GM12878 (cell line): ENCODE data around the gene AXDND1. TPM values are rescaled to one million over a fixed set of nuclear protein-coding genes. Genes with fewer than 3 reads are reported as not detected.

ENCODE experiments used
- CBX3 ChIP-seq: fragments of 200-600 bp; sonication (generic); IDR thresholded peaks from 2 replicates; pipeline ENCODE4 v1.6.1; 2016; ENCODE audit warnings: low read depth, borderline replicate concordance
- IKZF1 ChIP-seq: fragments of 450-650 bp; conservative IDR thresholded peaks from 2 replicates; pipeline ENCODE4 v1.6.1; 2017; ENCODE audit warnings: antibody characterized with exemption, mild to moderate bottlenecking
- JUND ChIP-seq: IDR thresholded peaks from 2 replicates; pipeline ENCODE4 v1.6.1; 2012; ENCODE audit warnings: low read depth, mild to moderate bottlenecking, low read length, improper control_type of control experiment, moderate library complexity
- MEF2B ChIP-seq: fragments of 450-650 bp; IDR thresholded peaks from 2 replicates; pipeline ENCODE4 v1.6.1; 2018; ENCODE audit warnings: mild to moderate bottlenecking, moderate library complexity; ENCODE audit not compliant: partially characterized antibody, poor library complexity, severe bottlenecking
- MTA3 ChIP-seq: IDR thresholded peaks from 2 replicates; pipeline ENCODE4 v1.6.1; 2012; ENCODE audit warnings: low read length, inconsistent platforms, borderline replicate concordance
- NFXL1 ChIP-seq: fragments of 450-650 bp; IDR thresholded peaks from 2 replicates; pipeline ENCODE4 v1.6.1; 2017; ENCODE audit warnings: antibody characterized with exemption, mild to moderate bottlenecking, borderline replicate concordance
- POLR2AphosphoS2 ChIP-seq: IDR thresholded peaks from 2 replicates; pipeline ENCODE4 v1.6.1; 2011; ENCODE audit warnings: low read depth, mild to moderate bottlenecking, low read length, improper control_type of control experiment, moderate library complexity
- RB1 ChIP-seq: fragments of 450-650 bp; formaldehyde crosslinking; IDR thresholded peaks from 2 replicates; pipeline ENCODE4 v1.6.1; 2017; ENCODE audit warnings: mild to moderate bottlenecking, borderline replicate concordance
- SUPT20H ChIP-seq: IDR thresholded peaks from 2 replicates; pipeline ENCODE4 v1.6.1; 2011; ENCODE audit warnings: low read depth, mild to moderate bottlenecking, low read length, moderate library complexity, borderline replicate concordance; ENCODE audit not compliant: control insufficient read depth
- SUZ12 ChIP-seq: fragments of 200-600 bp; sonication (generic); IDR thresholded peaks from one replicate; pipeline ENCODE4 v1.6.1; 2018; ENCODE audit warnings: antibody characterized with exemption, mild to moderate bottlenecking; ENCODE audit not compliant: unreplicated experiment
- YY1 ChIP-seq: IDR thresholded peaks from 2 replicates; pipeline ENCODE4 v1.6.1; 2011; ENCODE audit warnings: low read depth, mild to moderate bottlenecking, low read length
- ZBED1 ChIP-seq: IDR thresholded peaks from 2 replicates; pipeline ENCODE4 v1.6.1; 2016; ENCODE audit warnings: borderline replicate concordance
- ZSCAN29 ChIP-seq: fragments of 450-650 bp; IDR thresholded peaks from 2 replicates; pipeline ENCODE4 v1.6.1; 2017; ENCODE audit warnings: mild to moderate bottlenecking, moderate library complexity
- ZZZ3 ChIP-seq: IDR thresholded peaks from 2 replicates; pipeline ENCODE4 v1.6.1; 2011; ENCODE audit warnings: low read depth; ENCODE audit not compliant: control insufficient read depth, insufficient read length
- polyA plus RNA-seq, 11 experiments: library from polyadenylated mRNA; depleted of rRNA in 4 of 11; unstranded in 6 of 11; stranded (reverse) in 5 of 11; fragments of >200 nt; fragmentation: Nextera tagmentation in 4 of 11; fragmentation: Illumina TruSeq in 1 of 11; extraction: Ambion mirVana in 4 of 11; extraction: Trizol in 1 of 11; gene quantifications; 1 replicate in 1 of 11; 2 replicates in 10 of 11; pipeline versions ENCODE4 v1.2.1 to v1.2.3, GENCODE V29; 2011 to 2016; ENCODE audit warnings: inconsistent platforms in 2 of 11, missing spikeins in 2 of 11, low read depth in 1 of 11
- total RNA-seq, 4 experiments: library from RNA; depleted of rRNA in 3 of 4; stranded (reverse); fragments of >200 nt in 3 of 4; fragmentation: Illumina TruSeq in 1 of 4; extraction: Trizol in 1 of 4; gene quantifications; 2 replicates each; pipeline versions ENCODE4 v1.2.1 to v1.2.3, GENCODE V29; 2013 to 2021
- TF ChIP-seq, protein P1 (sequence below): fragments of 450-650 bp; IDR thresholded peaks from 2 replicates; pipeline ENCODE4 v1.6.1; 2016; ENCODE audit warnings: mild to moderate bottlenecking
- TF ChIP-seq, protein P2 (sequence below): IDR thresholded peaks from 2 replicates; pipeline ENCODE4 v1.6.1; 2011; ENCODE audit warnings: mild to moderate bottlenecking, low read depth, low read length, moderate library complexity; ENCODE audit not compliant: insufficient replicate concordance
- TF ChIP-seq, protein P3 (sequence below), 3 experiments: IDR thresholded peaks in 2 of 3; conservative IDR thresholded peaks in 1 of 3; 2 replicates each; pipeline ENCODE4 v1.5.1; 2011; ENCODE audit warnings: low read depth in 3 of 3, low read length in 3 of 3, mild to moderate bottlenecking in 3 of 3, control low read depth in 2 of 3, moderate library complexity in 2 of 3, inconsistent platforms in 1 of 3, mixed read lengths in 1 of 3; ENCODE audit not compliant: control insufficient read depth in 2 of 3, insufficient read depth in 1 of 3; ENCODE audit errors: extremely low read depth in 1 of 3
- TF ChIP-seq, protein P4 (sequence below): IDR thresholded peaks from 2 replicates; pipeline ENCODE4 v1.6.1; 2011; ENCODE audit warnings: low read depth, low read length, improper control_type of control experiment, borderline replicate concordance
- TF ChIP-seq, protein P5 (sequence below): fragments of 450-650 bp; IDR thresholded peaks from 2 replicates; pipeline ENCODE4 v1.6.1; 2017; ENCODE audit warnings: low read depth, mild to moderate bottlenecking, moderate library complexity
- TF ChIP-seq, protein P6 (sequence below): IDR thresholded peaks from 2 replicates; pipeline ENCODE4 v1.6.1; 2011; ENCODE audit warnings: borderline replicate concordance, low read depth, mild to moderate bottlenecking, moderate library complexity, low read length; ENCODE audit not compliant: insufficient read depth, poor library complexity, severe bottlenecking

AXDND1 gene
- total and polyA plus RNA-seq, 10 of the 15 experiments (the other 5 are each of a cell fraction or from before 2014, with no cell fraction given), result 0.12 to 0.84 (median 0.42) TPM

DNA sequence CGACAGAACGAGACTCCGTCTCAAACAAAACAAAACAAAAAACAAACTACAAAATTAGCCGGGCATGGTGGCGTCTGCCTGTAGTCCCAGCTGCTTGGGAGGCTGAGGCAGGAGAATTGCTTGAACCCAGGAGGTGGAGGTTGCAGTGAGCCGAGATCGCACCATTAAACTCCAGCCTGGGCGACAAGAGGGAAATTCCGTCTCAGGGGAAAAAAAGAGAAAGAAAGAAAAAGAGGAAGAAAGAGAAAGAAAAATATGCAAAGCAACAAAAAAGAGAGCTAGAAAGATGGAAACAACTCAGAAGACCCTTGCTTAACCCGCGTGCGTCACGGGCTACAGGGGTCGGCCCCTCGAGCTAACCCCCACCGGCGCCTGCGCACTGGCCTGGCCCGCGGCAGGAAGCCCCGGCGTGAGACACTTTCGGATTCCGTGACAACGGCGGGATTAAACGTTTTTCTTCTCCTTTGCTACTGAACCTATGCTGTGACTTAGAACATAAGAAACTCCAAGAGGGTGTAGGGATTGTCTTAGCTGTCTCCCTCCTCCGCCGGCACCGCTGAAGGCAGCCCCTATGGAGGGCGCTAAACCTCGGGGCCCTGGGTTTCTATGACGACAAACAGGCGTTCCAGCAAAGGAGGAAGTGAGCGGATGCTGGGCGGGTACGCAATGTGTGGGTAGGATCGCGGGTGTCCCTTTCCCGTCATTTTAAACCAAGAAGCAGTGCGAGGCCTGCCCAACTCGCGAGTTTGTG, at the start of gene AXDND1 (continued):
- TF ChIP-seq, protein P1, sequence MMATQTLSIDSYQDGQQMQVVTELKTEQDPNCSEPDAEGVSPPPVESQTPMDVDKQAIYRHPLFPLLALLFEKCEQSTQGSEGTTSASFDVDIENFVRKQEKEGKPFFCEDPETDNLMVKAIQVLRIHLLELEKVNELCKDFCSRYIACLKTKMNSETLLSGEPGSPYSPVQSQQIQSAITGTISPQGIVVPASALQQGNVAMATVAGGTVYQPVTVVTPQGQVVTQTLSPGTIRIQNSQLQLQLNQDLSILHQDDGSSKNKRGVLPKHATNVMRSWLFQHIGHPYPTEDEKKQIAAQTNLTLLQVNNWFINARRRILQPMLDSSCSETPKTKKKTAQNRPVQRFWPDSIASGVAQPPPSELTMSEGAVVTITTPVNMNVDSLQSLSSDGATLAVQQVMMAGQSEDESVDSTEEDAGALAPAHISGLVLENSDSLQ, result peak; percentile 33; the same call in 1 of the 2 replicates
- no peak; the same call in 1 of the 2 replicates for TF ChIP-seq POLR2AphosphoS2
- TF ChIP-seq, protein P2, sequence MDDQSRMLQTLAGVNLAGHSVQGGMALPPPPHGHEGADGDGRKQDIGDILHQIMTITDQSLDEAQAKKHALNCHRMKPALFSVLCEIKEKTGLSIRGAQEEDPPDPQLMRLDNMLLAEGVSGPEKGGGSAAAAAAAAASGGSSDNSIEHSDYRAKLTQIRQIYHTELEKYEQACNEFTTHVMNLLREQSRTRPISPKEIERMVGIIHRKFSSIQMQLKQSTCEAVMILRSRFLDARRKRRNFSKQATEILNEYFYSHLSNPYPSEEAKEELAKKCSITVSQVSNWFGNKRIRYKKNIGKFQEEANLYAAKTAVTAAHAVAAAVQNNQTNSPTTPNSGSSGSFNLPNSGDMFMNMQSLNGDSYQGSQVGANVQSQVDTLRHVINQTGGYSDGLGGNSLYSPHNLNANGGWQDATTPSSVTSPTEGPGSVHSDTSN, result no peak
- TF ChIP-seq ZZZ3, result no peak
- TF ChIP-seq MTA3, result no peak
- TF ChIP-seq, protein P3, sequence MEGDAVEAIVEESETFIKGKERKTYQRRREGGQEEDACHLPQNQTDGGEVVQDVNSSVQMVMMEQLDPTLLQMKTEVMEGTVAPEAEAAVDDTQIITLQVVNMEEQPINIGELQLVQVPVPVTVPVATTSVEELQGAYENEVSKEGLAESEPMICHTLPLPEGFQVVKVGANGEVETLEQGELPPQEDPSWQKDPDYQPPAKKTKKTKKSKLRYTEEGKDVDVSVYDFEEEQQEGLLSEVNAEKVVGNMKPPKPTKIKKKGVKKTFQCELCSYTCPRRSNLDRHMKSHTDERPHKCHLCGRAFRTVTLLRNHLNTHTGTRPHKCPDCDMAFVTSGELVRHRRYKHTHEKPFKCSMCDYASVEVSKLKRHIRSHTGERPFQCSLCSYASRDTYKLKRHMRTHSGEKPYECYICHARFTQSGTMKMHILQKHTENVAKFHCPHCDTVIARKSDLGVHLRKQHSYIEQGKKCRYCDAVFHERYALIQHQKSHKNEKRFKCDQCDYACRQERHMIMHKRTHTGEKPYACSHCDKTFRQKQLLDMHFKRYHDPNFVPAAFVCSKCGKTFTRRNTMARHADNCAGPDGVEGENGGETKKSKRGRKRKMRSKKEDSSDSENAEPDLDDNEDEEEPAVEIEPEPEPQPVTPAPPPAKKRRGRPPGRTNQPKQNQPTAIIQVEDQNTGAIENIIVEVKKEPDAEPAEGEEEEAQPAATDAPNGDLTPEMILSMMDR (IDR thresholded peaks at IDR 0.05 in 2 of 3, conservative IDR thresholded peaks at IDR 0.05 in 1 of 3; ENCODE audit: control insufficient read depth in 2 of 3, extremely low read depth in 1 of 3, insufficient read depth in 1 of 3, low read depth in 3 of 3, low read length in 3 of 3), result peak in 1 of 3 experiments; percentile 6; a peak in 1 of 6 replicates
- TF ChIP-seq ZSCAN29, result no peak
- TF ChIP-seq, protein P4, sequence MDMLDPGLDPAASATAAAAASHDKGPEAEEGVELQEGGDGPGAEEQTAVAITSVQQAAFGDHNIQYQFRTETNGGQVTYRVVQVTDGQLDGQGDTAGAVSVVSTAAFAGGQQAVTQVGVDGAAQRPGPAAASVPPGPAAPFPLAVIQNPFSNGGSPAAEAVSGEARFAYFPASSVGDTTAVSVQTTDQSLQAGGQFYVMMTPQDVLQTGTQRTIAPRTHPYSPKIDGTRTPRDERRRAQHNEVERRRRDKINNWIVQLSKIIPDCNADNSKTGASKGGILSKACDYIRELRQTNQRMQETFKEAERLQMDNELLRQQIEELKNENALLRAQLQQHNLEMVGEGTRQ, result no peak
- TF ChIP-seq, protein P5, sequence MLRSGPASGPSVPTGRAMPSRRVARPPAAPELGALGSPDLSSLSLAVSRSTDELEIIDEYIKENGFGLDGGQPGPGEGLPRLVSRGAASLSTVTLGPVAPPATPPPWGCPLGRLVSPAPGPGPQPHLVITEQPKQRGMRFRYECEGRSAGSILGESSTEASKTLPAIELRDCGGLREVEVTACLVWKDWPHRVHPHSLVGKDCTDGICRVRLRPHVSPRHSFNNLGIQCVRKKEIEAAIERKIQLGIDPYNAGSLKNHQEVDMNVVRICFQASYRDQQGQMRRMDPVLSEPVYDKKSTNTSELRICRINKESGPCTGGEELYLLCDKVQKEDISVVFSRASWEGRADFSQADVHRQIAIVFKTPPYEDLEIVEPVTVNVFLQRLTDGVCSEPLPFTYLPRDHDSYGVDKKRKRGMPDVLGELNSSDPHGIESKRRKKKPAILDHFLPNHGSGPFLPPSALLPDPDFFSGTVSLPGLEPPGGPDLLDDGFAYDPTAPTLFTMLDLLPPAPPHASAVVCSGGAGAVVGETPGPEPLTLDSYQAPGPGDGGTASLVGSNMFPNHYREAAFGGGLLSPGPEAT, result peak; percentile 82
- peak; percentile 55 for TF ChIP-seq YY1
- TF ChIP-seq RB1, result peak; percentile 93; the same call in 1 of the 2 replicates
- TF ChIP-seq SUPT20H, result no peak
- TF ChIP-seq JUND, result 0 out of 2 replicates have a peak, but pooled peaks have one; percentile 16
- TF ChIP-seq ZBED1, result no peak
- no peak for TF ChIP-seq NFXL1
- peak; percentile 75 for TF ChIP-seq IKZF1
- peak; percentile 21 for TF ChIP-seq MEF2B
- no peak for TF ChIP-seq SUZ12
- TF ChIP-seq, protein P6, sequence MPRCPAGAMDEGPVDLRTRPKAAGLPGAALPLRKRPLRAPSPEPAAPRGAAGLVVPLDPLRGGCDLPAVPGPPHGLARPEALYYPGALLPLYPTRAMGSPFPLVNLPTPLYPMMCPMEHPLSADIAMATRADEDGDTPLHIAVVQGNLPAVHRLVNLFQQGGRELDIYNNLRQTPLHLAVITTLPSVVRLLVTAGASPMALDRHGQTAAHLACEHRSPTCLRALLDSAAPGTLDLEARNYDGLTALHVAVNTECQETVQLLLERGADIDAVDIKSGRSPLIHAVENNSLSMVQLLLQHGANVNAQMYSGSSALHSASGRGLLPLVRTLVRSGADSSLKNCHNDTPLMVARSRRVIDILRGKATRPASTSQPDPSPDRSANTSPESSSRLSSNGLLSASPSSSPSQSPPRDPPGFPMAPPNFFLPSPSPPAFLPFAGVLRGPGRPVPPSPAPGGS, result no peak
- no peak for TF ChIP-seq CBX3
